NCI-H2171 (cell line): ENCODE results near the gene UBE2Q2.
"Not testable (repeated sequence)": the region's sequence is repeated elsewhere in the genome, so short reads cannot be mapped to it uniquely, and the experiment has no call there.

ENCODE experiments used
- DNase-seq: peaks from one replicate; lab custom pipeline; 2025; lab: John Stamatoyannopoulos, UW

The UBE2Q2 gene

DNA sequence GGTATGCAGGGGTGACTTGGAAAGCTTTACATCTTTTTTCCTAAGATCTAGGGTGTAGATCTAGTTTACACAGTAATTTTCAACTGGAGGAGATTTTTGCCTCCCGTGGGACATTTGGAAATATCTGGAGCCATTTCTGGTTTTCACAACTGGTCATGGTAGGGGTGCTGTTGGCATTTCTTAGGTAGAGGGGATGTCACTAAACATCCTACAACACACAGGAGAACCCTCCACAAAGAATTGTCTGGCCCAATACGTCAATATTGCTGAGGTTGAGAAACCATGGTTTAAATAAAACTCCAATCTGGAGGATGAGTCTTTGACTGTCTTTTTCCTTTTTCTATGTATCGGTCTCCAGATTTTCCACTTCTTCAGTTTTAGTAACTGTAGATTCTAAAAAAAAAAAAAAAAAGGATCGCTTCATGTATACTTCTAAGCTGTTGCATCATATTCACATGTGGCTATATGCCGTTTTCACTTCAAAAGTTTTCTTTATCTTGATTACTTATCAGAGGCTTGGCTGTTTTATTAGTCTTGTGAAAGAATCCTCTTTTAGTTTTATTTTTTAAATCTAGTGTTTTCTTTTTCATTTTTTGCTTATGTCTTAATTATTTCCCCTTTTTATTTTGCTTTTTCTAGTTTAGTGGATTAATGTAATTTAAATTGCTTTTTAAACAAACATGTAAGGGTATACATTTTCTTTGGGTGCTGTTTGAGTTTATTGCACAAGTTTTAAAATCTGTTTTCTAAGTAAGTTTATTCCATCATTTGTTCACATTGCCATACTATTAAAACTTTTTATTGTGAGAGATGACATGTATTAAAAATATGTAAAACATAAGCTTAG is 21.2 kb downstream of the UBE2Q2 start:
- DNase-seq = no peak

DNA sequence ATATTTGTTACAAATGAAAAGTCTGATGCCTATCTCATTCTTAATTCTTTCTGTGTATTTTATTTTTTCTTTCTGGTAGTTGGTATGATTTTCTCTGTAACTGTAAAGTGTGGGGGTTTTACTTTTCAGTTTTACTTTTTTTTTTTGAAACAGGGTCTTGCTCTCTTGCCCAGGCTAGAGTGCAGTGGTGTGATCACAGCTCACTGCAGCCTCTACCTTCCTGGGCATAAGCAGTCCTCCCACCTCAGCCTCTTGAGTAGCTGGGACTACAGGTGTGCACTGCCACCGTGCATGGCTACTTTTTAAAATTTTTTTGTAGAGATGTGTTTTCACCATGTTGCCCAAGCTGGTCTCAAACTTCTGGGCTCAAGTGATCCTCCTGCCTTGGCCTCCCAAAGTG is 22.8 kb downstream of the UBE2Q2 start:
- not testable (repeated sequence) for DNase-seq

DNA sequence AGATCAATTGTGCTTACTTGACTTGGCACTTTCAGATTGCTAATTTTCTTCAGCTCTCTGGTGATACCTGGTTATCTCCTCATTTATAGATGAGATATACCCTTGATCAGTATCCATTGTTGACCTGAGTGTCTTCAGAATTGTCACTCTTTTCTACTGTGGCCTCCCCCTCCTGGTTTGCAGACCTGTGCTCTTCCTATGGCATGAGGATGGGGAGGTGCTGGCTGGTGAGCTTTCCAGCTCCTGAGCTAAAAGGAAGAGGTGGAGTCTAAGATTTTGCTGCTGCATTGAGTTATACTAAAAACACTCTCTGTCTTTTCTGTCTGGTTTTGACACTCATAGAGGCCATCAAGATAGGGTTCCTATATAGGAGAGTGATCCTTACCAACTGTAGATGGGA is 23.7 kb downstream of the UBE2Q2 start:
- DNase-seq = no peak

DNA sequence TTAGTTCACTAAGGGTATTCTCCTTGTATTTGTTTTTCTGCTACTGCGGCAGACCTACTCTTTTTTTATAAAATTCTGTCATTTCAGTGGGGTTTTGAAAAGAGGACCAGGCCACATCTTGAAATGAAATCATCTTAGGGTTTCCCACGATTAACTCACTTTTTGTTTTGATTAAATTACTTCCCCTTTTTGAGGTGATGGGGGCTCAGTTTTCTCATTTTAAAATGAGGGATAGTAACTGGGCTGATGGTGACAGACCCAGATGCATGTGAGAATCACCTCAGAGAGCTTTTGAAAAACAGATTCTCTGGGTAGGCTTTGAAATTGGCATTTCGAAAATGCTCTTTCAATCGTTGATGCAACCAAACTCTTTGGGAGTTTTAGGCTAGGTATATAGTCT is 24.2 kb downstream of the UBE2Q2 start:
- DNase-seq = no peak

DNA sequence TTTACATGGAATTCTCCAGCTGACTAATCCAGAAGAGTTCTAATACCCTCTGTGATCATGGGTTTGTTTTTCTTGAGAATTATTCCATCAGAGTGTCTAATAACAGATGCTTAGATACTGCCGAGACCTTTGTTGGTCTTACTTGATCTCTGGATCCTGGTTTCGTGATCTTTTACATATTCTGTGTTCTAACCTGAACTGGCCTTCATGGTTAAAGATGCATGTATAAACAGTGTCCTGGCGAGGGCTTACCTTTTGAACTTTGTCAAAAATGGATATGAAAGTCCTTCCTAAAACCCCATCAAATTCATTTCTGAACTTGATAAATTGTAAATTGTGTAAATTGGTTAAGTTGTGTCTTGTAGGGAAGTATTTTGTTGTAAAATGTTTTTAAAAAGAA is 24.8 kb downstream of the UBE2Q2 start:
- no peak for DNase-seq

DNA sequence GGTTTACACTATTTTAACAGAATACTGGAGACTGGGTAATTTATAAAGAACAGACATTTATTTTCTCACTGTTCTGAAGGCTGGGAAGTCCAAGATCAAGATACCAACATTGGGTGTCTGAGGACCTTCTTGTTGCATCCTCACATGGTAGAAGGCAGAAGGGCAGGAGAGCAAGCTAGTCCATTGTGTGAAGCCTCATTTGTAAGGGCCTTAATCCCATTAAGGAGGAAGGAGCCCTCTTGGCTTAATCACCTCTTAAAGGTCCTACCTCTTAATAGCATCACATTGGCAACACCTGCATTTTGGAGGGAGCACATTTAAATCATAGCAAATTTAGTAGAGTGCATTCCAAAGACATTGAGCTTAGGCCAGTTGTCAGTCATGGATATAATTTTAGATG is 26.2 kb downstream of the UBE2Q2 start:
- DNase-seq = no peak

DNA sequence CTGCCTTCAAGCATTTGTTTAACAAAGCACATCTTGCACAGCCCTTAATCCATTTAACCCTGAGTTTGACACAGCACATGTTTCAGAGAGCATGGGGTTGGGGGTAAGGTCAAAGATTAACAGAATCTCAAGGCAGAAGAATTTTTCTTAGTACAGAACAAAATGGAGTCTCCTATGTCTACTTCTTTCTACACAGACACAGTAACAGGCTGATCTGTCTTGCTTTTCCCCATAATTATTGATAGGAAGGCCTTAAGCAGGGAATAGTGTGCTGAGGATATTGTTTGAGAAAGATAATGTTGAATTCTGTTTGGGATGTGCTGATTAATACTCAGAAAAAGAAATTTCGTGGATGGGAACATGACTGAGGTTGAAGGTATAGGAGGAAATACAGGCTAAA is 28.3 kb downstream of the UBE2Q2 start:
- DNase-seq = not testable (repeated sequence)

DNA sequence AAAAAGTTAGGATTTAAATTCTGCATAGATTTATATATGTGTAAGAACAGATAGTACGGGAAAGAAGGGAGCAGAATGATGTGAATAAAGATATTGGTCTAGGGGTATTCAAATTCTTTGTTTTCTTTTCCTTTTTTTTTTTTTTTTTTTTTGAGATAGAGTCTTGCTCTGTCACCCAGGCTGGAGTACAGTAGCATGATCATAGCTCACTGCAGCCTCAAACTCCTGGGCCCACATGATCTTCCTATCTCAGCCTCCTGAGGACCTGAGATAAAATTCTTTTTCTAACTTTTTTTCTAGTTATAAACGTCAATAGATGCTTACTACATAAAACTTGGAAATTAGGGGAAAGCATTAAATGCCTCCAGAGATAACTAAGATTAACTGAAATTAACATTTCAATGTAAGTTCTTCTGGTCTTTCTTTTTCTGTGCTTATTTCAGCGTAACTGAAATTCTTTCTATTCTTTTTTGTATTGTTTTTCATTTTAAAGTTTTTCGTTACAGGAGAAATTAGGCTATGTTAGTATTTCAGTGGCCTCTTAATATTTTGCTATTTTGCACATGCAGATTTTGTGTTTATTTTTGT is 29.2 kb downstream of the UBE2Q2 start:
- no peak for DNase-seq

DNA sequence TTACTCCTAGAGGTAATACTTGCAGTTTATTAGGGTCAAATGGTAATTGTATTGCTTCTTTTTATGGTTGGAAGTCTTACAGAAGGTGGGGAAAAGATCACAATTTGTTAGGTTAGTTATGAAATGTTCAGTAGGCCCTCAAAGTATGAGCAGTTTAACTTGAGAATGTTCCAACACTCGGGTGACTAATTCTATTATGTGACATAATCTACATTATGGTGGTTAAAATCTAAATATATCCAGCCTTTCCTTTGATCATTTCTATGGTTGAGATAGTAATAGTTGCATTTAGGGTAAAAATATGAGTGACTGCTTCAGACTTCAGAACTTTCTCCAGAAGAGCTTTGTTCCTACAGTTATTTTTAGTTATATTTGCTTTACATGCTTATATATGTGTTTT is 40.8 kb downstream of the UBE2Q2 start:
- no peak for DNase-seq

DNA sequence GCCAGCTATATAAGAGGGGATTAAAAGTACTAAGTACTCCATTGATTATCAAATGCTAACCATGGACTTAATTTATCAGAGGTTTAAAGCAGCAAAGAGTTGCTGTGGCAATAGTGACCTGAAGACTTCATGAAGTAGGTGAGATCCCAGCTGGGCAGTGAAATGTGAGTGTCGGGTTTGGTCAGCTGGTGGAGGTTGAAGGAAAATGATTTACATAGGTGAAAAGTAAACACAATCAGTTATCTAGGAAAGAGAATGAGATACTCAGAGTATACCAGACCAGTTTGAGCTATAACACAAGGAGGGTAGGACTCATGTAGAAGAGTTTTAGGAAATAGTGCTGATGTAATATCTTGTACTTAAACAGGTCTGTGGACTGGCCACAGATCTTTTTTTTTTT is 43.9 kb downstream of the UBE2Q2 start:
- no peak for DNase-seq

DNA sequence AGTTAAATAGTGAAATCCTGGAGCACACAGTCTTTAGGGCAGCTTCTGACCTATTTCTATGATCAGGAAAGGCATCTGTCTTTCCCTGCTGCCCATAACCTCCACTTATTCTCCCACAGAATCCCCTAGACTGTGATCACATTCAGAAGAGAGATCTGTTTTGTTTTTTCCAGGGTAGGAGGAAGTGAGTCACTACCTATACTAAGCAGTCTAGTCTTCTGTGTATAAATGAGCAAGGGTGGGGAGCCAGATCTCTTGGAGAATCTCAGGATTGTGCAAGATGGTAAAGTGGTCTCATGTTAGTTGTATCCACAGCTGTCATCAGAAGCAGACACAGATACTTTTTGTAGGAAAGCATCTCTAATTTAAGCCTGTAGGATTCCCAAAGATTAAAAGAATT is 48.6 kb downstream of the UBE2Q2 start:
- no peak for DNase-seq

DNA sequence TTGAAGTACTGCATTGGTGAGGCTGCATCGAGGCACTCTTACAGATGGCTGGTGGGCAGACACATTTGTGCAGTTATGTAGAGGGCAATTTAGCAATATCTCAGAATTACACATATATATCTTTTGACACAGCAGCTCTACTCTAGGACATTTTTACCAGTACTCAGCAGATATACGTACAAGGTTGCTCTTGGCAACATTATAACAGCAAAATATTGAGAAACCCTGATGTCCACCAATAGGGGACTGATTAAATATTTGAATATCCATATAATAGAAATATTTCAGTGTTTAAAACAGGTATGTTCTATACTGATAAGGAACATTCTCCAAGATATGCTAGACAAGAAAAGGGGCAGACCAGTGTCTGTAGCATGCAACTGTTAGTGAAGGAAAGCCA is 52.5 kb downstream of the UBE2Q2 start:
- DNase-seq = no peak

DNA sequence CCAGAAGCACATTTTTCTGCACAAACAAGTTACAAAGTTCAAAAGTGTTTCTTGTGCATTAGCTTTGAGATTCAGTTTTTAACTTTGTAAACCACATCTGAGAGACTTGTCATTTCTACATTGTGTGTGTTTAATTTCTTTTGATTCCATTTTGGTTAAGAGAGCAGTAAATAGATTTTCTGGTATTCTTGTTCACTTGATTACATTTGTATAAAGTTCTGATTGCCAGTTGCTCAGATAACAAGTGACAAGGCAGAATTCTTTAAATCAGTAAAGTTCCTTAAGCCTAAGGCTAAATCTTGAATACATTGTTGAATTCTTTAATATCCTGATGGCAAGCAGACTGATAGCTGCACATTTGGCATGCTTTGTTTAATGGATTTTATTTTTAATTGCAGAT is 57.3 kb downstream of the UBE2Q2 start:
- no peak for DNase-seq

DNA sequence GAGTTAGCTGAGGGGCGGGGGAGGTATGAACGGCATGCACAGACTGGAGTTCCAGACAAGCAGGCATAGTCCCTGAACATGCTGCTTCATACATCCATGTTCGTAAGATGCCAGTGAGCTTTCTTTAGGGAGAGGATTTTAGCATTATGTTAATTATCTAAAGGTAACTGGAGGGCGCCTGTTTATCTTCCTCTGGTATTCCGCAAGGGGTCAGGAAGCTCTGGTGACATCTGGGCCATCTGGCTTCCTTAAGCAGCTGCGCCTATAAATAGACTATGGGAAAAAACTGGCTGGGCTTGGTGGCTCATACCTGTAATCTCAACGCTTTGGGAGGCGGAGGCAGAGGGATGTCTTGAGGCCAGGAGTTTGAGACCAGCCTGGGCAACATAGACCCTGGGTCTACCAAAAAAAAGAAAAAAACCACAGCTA is 58.9 kb downstream of the UBE2Q2 start:
- peak; percentile 86 for DNase-seq

DNA sequence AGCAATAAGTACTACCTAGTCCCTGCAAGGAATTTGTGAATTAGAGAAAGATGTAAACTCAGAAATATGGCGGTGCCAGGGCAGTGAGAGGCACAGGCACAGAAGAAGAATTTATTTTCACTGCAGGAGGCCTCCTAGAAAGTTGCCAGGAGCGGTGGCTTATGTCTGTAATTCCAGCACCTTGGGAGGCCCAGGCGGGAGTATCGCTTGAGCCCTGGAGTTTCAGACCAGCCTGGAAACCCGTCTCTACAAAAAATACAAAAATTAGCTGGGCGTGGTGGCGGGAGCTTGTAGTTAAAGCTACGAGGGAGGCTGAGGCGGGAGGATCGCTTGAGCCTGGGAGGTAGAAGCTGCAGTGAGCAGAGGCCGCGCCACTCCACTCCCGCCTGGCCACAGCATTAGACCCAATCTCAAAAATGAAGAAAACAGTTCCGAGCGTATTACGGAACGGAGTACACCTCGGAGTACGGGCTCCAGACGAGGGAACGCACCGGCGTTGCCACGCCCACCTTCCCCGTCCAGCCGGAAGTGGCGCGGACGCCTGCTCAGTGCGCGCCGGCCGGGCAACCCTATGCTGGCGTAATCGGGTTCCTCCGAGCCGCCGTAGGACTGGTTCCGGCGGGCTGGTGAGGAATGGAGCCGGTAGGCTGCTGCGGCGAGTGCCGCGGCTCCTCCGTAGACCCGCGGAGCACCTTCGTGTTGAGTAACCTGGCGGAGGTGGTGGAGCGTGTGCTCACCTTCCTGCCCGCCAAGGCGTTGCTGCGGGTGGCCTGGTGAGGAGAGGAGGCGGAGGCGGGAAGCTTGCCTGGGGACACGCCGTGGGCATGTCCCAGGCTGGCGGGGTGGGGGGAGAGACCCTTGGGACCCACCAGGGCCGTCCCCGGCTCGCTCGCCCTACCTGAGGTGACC is 60.3 kb downstream of the UBE2Q2 start, which contains the start of gene FBXO22:
Gene FBXO22 (plus strand): TSS at position 548 of the 909 bp plus-strand sequence. CDS start 86 bp downstream, at position 634.
- peak; percentile 94 for DNase-seq

DNA sequence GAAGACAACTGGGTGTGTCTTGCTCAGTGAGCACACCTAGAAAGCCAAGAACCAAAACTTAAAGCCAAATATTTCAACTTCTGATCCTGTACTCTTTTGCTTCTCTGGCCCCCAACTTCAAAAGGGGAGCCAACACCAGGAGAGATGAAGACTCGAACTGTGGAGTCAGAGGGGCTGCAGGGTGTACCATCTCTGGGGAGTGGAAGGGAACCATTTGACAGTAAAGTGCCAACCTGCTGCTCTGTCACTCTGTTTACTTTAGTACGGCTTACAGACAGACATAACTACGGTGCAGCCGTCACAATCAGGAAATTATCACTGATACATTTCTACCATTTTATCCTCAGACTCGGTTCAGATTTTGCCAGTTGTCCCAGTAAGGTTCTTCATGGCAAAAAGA is 62.0 kb downstream of the UBE2Q2 start:
- DNase-seq = no peak

DNA sequence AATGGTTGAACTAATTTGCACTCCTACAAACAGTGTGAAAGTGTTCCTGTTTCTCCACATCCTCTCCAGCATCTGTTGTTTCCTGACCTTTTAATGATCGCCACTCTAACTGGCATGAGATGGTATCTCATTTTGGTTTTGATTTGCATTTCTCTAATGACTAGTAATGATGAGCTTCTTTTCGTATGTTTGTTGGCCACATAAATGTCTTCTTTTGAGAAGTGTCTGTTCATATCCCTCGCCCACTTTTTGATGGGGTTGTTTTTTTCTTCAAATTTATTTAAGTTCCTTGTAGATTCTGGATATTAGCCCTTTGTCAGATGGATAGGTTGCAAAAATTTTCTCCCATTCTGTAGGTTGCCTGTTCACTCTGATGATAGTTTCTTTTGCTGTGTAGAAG is 67.1 kb downstream of the UBE2Q2 start:
- not testable (repeated sequence) for DNase-seq

DNA sequence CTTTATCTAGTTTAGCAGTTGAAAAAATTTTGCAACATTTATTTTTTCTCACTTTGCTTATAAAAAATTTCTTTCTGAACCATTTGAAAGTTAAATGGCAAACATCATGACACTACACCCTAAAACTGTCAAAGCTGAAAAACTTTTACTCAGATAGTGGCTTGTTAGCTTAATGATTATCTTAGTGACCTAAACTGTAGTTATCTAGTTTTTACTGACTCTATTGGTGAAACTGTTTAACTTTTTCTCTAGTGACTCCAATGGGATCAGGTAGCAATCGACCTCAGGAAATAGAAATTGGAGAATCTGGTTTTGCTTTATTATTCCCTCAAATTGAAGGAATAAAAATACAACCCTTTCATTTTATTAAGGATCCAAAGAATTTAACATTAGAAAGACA is 73.7 kb downstream of the UBE2Q2 start:
- DNase-seq = no peak

DNA sequence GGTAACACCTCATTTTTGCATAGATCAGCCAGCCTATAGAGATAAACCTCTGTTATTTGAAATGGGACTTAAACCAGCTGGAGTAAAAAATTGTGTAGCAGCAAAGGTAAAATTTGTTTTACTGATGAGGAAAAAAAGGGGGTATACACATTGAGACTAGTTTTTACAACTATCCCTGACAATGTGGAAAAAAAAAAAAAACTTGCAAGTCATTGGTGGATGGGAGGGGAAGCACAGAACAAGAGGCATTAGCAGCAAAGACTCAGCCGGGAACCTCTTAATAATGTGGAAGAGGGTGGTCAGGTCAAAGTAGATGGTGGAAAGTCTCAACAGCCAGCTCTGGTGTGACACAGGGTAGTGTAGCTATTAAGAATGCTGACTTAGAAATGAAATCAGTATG is 74.9 kb downstream of the UBE2Q2 start:
- DNase-seq = no peak

DNA sequence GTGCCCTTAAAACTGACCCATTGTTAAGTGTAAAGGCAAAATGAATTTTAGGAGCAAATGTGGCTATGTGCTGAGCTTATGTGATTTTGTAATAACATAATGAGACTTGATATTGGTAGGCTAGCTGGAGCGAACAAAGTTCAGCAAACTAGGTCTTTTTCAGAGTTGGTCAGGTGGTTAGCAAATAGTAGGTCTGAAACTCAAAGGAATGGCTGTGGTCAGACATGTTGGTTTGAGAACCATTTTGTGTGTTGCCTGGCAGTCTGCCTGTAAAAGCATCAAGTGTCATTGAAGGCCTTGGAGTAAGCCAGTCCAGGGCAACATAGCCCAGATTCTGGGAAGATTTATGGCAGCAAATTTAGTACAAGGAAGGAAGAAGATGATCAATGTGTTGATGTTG is 76.8 kb downstream of the UBE2Q2 start:
- DNase-seq = no peak

DNA sequence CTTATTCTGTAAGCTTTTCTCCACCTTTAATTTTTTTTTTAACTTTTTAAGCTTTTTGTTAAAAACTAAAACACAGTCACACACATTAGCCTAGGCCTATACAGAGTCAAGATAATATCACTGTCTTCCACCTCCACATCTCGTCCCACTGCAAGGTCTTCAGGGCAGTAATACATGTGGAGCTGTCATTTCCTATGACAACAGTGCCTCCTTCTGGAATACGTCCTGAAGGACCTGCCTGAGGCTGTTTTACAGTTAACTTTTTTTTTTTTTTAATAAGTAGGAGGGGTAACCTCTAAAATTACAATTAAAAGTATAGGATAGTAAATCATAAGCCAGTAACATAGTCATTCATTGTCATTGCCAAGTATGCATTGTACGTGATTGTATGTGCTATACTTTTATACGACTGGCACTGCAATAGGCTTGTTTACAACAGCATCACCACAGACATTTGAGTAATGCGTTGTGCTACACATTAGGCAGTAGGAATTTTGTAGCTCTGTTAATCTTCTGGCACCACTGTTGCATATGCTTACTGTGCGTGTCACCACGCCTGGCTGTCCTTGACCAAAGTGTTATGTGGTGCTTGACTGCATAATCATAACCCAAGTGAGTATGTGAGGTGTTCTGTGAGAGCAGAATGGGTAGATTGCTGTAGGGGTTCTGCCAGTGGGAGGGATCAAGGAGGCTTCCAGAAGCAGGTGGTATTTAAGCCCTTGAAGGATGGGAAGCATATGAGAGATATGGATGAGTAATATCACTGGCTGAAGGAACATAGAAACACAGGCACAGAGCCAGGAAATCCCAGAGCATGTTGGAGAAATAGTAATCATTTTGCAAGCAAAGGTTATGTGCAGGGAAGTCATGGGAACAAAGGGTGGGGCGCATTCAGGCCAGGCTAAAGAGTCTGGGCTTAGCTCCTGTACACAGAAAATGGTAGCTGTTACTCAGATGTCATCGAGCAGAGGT is 78.8 kb downstream of the UBE2Q2 start:
- no peak for DNase-seq
